T1000 (cell line): ENCODE results near the gene ZNF48.
A peak's percentile ranks its signal among the peaks of the same experiment; 100 is the strongest.

Experiments
- DNase-seq: peaks from one replicate; lab custom pipeline; 2025; ENCODE audit warnings: mixed read lengths; lab: John Stamatoyannopoulos, UW

The ZNF48 gene

GRCh38 chr16:30407804-30408534 is 12.7 kb downstream of the ZNF48 start:
- DNase-seq = no peak

GRCh38 chr16:30409125-30410060 is 14.2 kb downstream of the ZNF48 start:
- DNase-seq = peak; percentile 86

GRCh38 chr16:30413112-30413806 is 18.0 kb downstream of the ZNF48 start:
- no peak for DNase-seq

- DNase-seq = no peak
Measured at GRCh38 chr16:30414159-30414558, 18.9 kb downstream of the ZNF48 start.

- no peak for DNase-seq
Measured at GRCh38 chr16:30416047-30416603, 20.9 kb downstream of the ZNF48 start.

- no peak for DNase-seq
Measured at GRCh38 chr16:30416624-30417528, 21.7 kb downstream of the ZNF48 start.

- DNase-seq = peak; percentile 69
Measured at GRCh38 chr16:30417529-30418349, 22.5 kb downstream of the ZNF48 start.

- DNase-seq = no peak
Measured at GRCh38 chr16:30418350-30419181, 23.3 kb downstream of the ZNF48 start.

GRCh38 chr16:30421010-30421409 is 25.8 kb downstream of the ZNF48 start:
- no peak for DNase-seq

- DNase-seq = no peak
Measured at GRCh38 chr16:30428055-30428454, 32.8 kb downstream of the ZNF48 start.

- DNase-seq = no peak
Measured at GRCh38 chr16:30429418-30429677, 34.1 kb downstream of the ZNF48 start.

GRCh38 chr16:30429678-30430427 is 34.6 kb downstream of the ZNF48 start, which contains the start of gene DCTPP1:
Gene DCTPP1 (minus strand): TSS chr16:30430030. CDS start chr16:30429980, 50 bp downstream.
- peak; percentile 95 for DNase-seq

GRCh38 chr16:30430428-30430970 is 35.3 kb downstream of the ZNF48 start:
- DNase-seq = no peak

GRCh38 chr16:30434852-30435251 is 39.6 kb downstream of the ZNF48 start:
- no peak for DNase-seq

GRCh38 chr16:30437511-30438046 is 42.4 kb downstream of the ZNF48 start:
- no peak for DNase-seq

GRCh38 chr16:30438835-30439234 is 43.6 kb downstream of the ZNF48 start:
- no peak for DNase-seq

GRCh38 chr16:30439720-30440348 is 44.6 kb downstream of the ZNF48 start:
- no peak for DNase-seq

- DNase-seq = no peak
Measured at GRCh38 chr16:30443631-30444030, 48.4 kb downstream of the ZNF48 start.
